ENCODE results near the gene SLC7A11. TPM values are rescaled to one million over a fixed set of nuclear protein-coding genes. Genes with fewer than 3 reads are reported as not detected.

Gene SLC7A11
- total and polyA plus RNA-seq, 2 experiments from 2014 or later = 10.0 to 33.9 TPM

GRCh38 chr4:138266948-138267347, 24.8 kb upstream of the SLC7A11 start:
- H3K9me3 Mint-ChIP-seq = no peaks in the 10 kb centered on the region

More at GRCh38 chr4:138266948-138267347, 24.8 kb upstream of the SLC7A11 start:
- Histone ChIP-seq H3K4me3 (no peak overlapping the region), H3K9me2 (ENCODE audit: insufficient read depth) (no peaks in the 10 kb centered on the region), H3K27me3 (ENCODE audit: insufficient read depth) (no peaks in the 10 kb centered on the region), H4K20me1 (replicated peaks; ENCODE audit: insufficient read depth) (no peaks in the 10 kb centered on the region), H3K27ac (ENCODE audit: low read depth) (no peak overlapping the region), H2AFZ (no peak overlapping the region), H3K4me2 (no peak overlapping the region), H3F3A (replicated peaks; ENCODE audit: low read depth) (no peaks in the 10 kb centered on the region), H3K79me2 (replicated peaks; ENCODE audit: insufficient read depth) (no peaks in the 10 kb centered on the region), H3K36me3 (ENCODE audit: insufficient read depth) (no peaks in the 10 kb centered on the region), H3K4me1 (ENCODE audit: insufficient read depth) (no peaks in the 10 kb centered on the region)
- TF ChIP-seq CREB1 (CRISPR knock-in tag; IDR thresholded peaks at IDR 0.05; ENCODE audit: low read depth) = no peak
- no peak for TF ChIP-seq NANOG (IDR thresholded peaks at IDR 0.05; ENCODE audit: borderline replicate concordance)
- TF ChIP-seq STAT1 (IDR thresholded peaks at IDR 0.05; ENCODE audit: unreplicated experiment) = no peak
- no peak for TF ChIP-seq ZNF462 (CRISPR knock-in tag; IDR thresholded peaks at IDR 0.05)
- no peak for TF ChIP-seq EZH2phosphoT487 (IDR thresholded peaks at IDR 0.05; ENCODE audit: unreplicated experiment)
- TF ChIP-seq POLR2AphosphoS5 (IDR thresholded peaks at IDR 0.05; ENCODE audit: low read depth) = no peak
- TF ChIP-seq ZNF114 (CRISPR knock-in tag; IDR thresholded peaks at IDR 0.05) = no peak
- TF ChIP-seq ETS1 (IDR thresholded peaks at IDR 0.05) = no peak
- TF ChIP-seq REST (IDR thresholded peaks at IDR 0.05; ENCODE audit: unreplicated experiment) = no peak
- no peak for DNase-seq (ENCODE audit: low spot score)
- Mint-ChIP-seq H3K36me3 (ENCODE audit: low read depth) (no peaks in the 10 kb centered on the region), H3K27ac (no peak overlapping the region), H3K27me3 (ENCODE audit: insufficient read depth, low read depth, poor library complexity) (no peaks in the 10 kb centered on the region), H3K4me1 (peaks cover 4% of the 10 kb centered on the region; the same call in 2 of the 3 replicates), H3K4me3 (no peak overlapping the region)
- no peak for ATAC-seq

Measured in GM23338 (cell line).